ENCODE data around the gene CDC37L1.

CDC37L1 gene

DNA sequence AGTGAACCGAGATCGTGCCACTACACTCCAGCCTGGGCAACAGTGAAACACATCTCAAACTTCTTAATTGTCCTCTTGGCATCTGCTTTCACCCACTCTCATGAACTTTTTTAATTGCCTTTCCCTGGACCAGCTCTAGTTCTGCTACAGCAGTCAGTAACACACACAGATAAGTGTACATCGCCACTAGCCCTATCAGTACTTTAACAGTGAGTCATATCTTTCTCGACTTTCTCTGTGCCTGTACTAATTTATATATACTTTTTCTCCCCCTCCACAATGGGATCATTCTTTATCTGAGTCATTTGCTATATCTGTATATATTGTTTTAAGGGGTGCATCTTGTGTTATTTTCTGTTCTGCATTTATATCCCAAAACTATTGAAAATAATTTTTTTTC, 6.7 kb downstream of the CDC37L1 start:
- WGBS, 2 experiments = 92 to 96% methylated on average over 4 of the region's 4 CpGs
- Histone ChIP-seq H3K4me1 (ENCODE audit: control insufficient read depth, insufficient read depth, low read length) (no peaks in the 10 kb centered on the region), H3K4me3 (ENCODE audit: insufficient read depth, low read depth, low read length) (no peak overlapping the region), H3K27me3 (ENCODE audit: control insufficient read depth, insufficient read depth, low read length, poor library complexity, severe bottlenecking) (no peaks in the 10 kb centered on the region), H3K27ac (ENCODE audit: insufficient read depth, low read depth, low read length, poor library complexity, severe bottlenecking) (no peak overlapping the region), H3K9me3 (ENCODE audit: control insufficient read depth, low read length) (no peaks in the 10 kb centered on the region), H3K36me3 (ENCODE audit: control insufficient read depth, insufficient read depth, low read length) (peaks cover 12% of the 10 kb centered on the region)

DNA sequence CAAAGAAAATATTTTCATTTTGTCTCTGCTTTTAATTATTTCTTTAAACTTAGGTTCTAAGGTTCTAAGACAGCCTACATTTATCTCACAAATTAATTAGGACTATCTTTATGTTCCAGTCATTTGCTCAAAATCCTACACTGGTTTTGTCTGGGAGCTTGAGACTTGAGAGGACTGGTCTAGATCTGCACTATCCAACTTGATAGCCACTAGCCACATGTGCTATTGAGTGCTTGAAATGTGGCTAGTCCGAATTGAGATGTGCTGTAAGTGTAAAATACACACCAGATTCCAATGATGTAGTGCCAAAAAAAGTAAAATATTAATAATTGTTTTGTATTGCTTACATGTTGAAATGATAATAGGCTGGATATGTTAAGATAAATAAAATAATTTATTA, 7.2 kb downstream of the CDC37L1 start:
- Histone ChIP-seq H3K9me3 (ENCODE audit: control insufficient read depth, low read length) (no peaks in the 10 kb centered on the region), H3K27me3 (ENCODE audit: control insufficient read depth, insufficient read depth, low read length, poor library complexity, severe bottlenecking) (no peaks in the 10 kb centered on the region), H3K36me3 (ENCODE audit: control insufficient read depth, insufficient read depth, low read length) (peaks cover 12% of the 10 kb centered on the region), H3K4me3 (ENCODE audit: insufficient read depth, low read depth, low read length) (no peak overlapping the region), H3K27ac (ENCODE audit: insufficient read depth, low read depth, low read length, poor library complexity, severe bottlenecking) (no peak overlapping the region), H3K4me1 (ENCODE audit: control insufficient read depth, insufficient read depth, low read length) (no peaks in the 10 kb centered on the region)
- 100% methylated on average over 1 of the region's 1 CpG; no CpG with 5 or more reads in 1 of the 2 experiments for WGBS, 2 experiments

DNA sequence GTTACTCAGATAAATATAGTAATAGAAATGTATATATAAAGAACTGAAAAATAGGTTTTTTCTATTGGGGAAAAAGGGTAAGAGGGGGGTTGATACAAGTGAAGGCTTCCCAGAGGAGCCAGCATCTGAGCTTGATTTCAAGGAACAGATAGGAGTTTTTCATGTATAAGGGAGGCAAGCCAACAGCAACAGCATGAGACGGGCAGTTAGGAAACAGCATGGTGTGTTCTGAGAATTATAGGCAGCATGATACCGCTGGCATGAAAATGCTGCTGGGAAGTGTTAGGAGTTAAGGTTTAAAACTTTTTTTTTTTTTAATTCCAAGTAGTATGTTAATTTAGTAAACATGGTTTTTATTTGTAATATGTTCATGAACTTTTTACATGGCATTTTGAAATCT, 9.7 kb downstream of the CDC37L1 start:
- Histone ChIP-seq H3K27ac (ENCODE audit: insufficient read depth, low read depth, low read length, poor library complexity, severe bottlenecking) (no peak overlapping the region), H3K9me3 (ENCODE audit: control insufficient read depth, low read length) (no peaks in the 10 kb centered on the region), H3K27me3 (ENCODE audit: control insufficient read depth, insufficient read depth, low read length, poor library complexity, severe bottlenecking) (no peaks in the 10 kb centered on the region), H3K36me3 (ENCODE audit: control insufficient read depth, insufficient read depth, low read length) (peaks cover 12% of the 10 kb centered on the region), H3K4me3 (ENCODE audit: insufficient read depth, low read depth, low read length) (no peak overlapping the region), H3K4me1 (ENCODE audit: control insufficient read depth, insufficient read depth, low read length) (no peaks in the 10 kb centered on the region)
- WGBS, 2 experiments = 93 to 94% methylated on average over 2 of the region's 2 CpGs

DNA sequence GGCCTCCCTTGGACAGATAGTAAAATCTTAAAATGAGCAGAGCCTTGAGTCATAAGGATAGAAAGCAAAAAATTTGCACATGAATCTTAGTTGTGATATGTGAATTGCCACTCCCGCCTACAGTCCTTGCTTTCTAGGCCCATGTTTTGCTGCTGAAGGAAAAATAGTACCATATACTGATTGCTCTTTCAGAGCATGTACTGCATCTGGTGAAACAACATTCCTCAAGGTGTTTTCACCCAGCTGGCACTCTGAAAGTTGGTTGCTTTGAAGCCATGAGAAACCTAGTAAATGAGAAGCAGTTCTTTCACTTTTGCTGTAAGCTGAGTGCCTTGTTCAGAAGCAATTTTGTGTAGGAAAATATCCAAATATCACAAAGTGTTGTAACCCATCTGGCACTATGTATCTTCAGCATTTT, 10.3 kb downstream of the CDC37L1 start:
- peaks cover 12% of the 10 kb centered on the region for H3K36me3 ChIP-seq (ENCODE audit: control insufficient read depth, insufficient read depth, low read length)
- H3K4me1 ChIP-seq (ENCODE audit: control insufficient read depth, insufficient read depth, low read length) = no peaks in the 10 kb centered on the region
- no peak overlapping the region for H3K4me3 ChIP-seq (ENCODE audit: insufficient read depth, low read depth, low read length)
- no peaks in the 10 kb centered on the region for H3K9me3 ChIP-seq (ENCODE audit: control insufficient read depth, low read length)
- 84 to 94% methylated on average over 1 of the region's 1 CpG for WGBS, 2 experiments
- H3K27ac ChIP-seq (ENCODE audit: insufficient read depth, low read depth, low read length, poor library complexity, severe bottlenecking) = no peak overlapping the region
- H3K27me3 ChIP-seq (ENCODE audit: control insufficient read depth, insufficient read depth, low read length, poor library complexity, severe bottlenecking) = no peaks in the 10 kb centered on the region

DNA sequence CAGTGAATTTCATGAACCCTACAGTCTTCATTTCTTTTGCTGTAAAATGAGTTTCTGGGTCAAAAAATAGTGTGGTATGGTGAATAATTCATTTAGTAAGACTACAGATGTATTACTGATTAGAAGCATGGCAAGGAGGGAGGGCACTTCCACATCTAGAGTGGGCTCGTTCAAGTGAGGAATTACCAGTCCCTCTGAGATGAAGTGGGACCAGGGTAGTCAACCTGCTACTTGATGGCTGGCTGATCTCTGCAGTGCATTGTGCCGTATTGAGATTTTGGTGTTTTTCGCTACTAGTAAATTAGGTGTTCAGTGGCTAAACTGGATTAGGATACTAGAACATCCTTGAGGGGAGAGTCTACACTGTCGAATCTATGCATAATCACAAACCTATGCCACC, 10.8 kb downstream of the CDC37L1 start:
- Histone ChIP-seq H3K36me3 (ENCODE audit: control insufficient read depth, insufficient read depth, low read length) (peaks cover 12% of the 10 kb centered on the region), H3K9me3 (ENCODE audit: control insufficient read depth, low read length) (no peaks in the 10 kb centered on the region), H3K27ac (ENCODE audit: insufficient read depth, low read depth, low read length, poor library complexity, severe bottlenecking) (no peak overlapping the region), H3K4me3 (ENCODE audit: insufficient read depth, low read depth, low read length) (no peak overlapping the region), H3K4me1 (ENCODE audit: control insufficient read depth, insufficient read depth, low read length) (no peaks in the 10 kb centered on the region), H3K27me3 (ENCODE audit: control insufficient read depth, insufficient read depth, low read length, poor library complexity, severe bottlenecking) (no peaks in the 10 kb centered on the region)
- WGBS, 2 experiments = 93 to 99% methylated on average over 4 of the region's 4 CpGs

DNA sequence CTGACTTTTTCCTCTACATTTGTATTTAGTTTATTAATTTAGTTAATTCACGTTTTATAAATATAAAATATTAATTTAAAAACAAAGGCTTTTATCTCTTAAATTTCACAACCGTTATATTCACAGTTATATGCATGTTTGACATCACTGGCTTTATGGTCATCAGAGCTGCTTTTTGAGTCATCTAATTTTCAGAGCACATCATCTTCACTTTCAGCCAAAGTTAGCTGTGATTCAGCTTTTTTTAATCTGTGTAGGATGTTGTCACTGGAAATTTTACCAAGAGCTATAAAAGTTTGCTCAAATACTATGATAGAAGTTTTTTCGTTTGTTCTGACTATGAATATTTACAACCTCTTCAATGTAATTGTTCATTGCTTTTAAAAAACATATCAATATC, 12.4 kb downstream of the CDC37L1 start:
- H3K36me3 ChIP-seq (ENCODE audit: control insufficient read depth, insufficient read depth, low read length) = peaks cover 8% of the 10 kb centered on the region
- H3K27ac ChIP-seq (ENCODE audit: insufficient read depth, low read depth, low read length, poor library complexity, severe bottlenecking) = no peak overlapping the region
- no peaks in the 10 kb centered on the region for H3K4me1 ChIP-seq (ENCODE audit: control insufficient read depth, insufficient read depth, low read length)
- H3K4me3 ChIP-seq (ENCODE audit: insufficient read depth, low read depth, low read length) = no peak overlapping the region
- no peaks in the 10 kb centered on the region for H3K9me3 ChIP-seq (ENCODE audit: control insufficient read depth, low read length)
- no peaks in the 10 kb centered on the region for H3K27me3 ChIP-seq (ENCODE audit: control insufficient read depth, insufficient read depth, low read length, poor library complexity, severe bottlenecking)
- WGBS, 2 experiments = 91 to 100% methylated on average over 1 of the region's 3 CpGs

DNA sequence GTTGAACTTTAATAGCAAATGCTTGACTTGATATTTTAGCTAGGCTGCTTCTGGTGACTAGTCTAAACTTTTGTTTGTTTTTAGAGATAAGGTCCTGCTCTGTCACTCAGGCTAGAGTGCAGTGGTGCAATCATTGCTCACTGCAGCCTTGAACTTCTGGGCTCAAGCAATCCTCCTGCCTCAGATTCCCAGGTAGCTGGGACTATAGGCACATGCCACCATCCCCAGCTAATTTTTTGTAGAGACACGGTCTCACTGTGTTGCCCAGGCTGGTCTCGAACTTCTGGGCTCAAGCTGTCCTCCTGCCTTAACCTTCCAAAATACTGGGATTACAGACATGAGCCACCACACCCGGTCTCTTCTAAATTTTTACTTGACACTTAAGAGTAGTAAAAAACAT, 20.7 kb downstream of the CDC37L1 start:
- WGBS, 2 experiments = 93 to 99% methylated on average over 2 to 3 of the region's 3 CpGs
- peaks cover 5% of the 10 kb centered on the region for H3K36me3 ChIP-seq (ENCODE audit: control insufficient read depth, insufficient read depth, low read length)
- no peaks in the 10 kb centered on the region for H3K4me1 ChIP-seq (ENCODE audit: control insufficient read depth, insufficient read depth, low read length)
- H3K27ac ChIP-seq (ENCODE audit: insufficient read depth, low read depth, low read length, poor library complexity, severe bottlenecking) = no peak overlapping the region
- no peak overlapping the region for H3K4me3 ChIP-seq (ENCODE audit: insufficient read depth, low read depth, low read length)
- H3K27me3 ChIP-seq (ENCODE audit: control insufficient read depth, insufficient read depth, low read length, poor library complexity, severe bottlenecking) = no peaks in the 10 kb centered on the region
- no peaks in the 10 kb centered on the region for H3K9me3 ChIP-seq (ENCODE audit: control insufficient read depth, low read length)

DNA sequence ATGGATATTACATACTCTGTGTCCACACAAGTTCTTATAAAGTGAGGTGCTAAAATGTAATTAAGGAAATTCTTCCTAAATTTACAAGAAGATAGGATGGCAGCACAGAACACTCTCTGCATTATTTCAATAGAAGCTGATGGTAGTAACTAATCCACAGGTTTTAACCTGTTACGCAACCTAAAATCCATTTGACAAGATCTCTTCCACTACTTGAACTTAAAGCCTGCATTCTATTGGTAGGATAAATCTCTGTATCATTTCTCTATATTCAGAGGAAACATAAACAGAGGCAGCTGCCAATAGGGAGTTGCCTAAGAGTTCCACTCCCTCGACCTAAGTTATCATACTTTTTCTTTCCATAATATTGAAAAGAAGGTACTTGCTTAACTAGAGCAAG, 21.6 kb downstream of the CDC37L1 start:
- Histone ChIP-seq H3K4me3 (ENCODE audit: insufficient read depth, low read depth, low read length) (no peak overlapping the region), H3K9me3 (ENCODE audit: control insufficient read depth, low read length) (no peaks in the 10 kb centered on the region), H3K27me3 (ENCODE audit: control insufficient read depth, insufficient read depth, low read length, poor library complexity, severe bottlenecking) (no peaks in the 10 kb centered on the region), H3K4me1 (ENCODE audit: control insufficient read depth, insufficient read depth, low read length) (no peaks in the 10 kb centered on the region), H3K36me3 (ENCODE audit: control insufficient read depth, insufficient read depth, low read length) (peaks cover 5% of the 10 kb centered on the region), H3K27ac (ENCODE audit: insufficient read depth, low read depth, low read length, poor library complexity, severe bottlenecking) (no peak overlapping the region)
- WGBS, 2 experiments = 97 to 100% methylated on average over 1 to 2 of the region's 2 CpGs

DNA sequence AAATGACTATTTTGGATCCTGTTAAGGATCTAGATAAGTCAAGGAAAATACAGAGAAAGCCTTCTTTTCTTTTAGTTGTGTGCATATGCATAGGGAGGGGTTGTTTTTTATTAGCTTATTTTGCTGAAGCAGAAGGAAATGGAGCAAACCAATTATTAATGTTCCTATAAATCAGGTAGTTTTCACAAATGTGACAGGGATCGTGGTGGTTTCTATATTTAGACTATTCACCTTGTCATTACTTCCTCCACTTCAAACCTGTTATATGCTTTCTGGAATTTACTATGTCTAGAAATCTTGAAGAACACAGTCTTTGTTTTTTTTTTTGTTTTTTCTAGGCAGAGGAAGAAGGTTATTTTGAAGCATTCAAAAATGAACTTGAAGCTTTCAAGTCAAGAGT, 22.2 kb downstream of the CDC37L1 start:
- Histone ChIP-seq H3K27ac (ENCODE audit: insufficient read depth, low read depth, low read length, poor library complexity, severe bottlenecking) (no peak overlapping the region), H3K27me3 (ENCODE audit: control insufficient read depth, insufficient read depth, low read length, poor library complexity, severe bottlenecking) (no peaks in the 10 kb centered on the region), H3K4me1 (ENCODE audit: control insufficient read depth, insufficient read depth, low read length) (no peaks in the 10 kb centered on the region), H3K4me3 (ENCODE audit: insufficient read depth, low read depth, low read length) (no peak overlapping the region), H3K9me3 (ENCODE audit: control insufficient read depth, low read length) (no peaks in the 10 kb centered on the region), H3K36me3 (ENCODE audit: control insufficient read depth, insufficient read depth, low read length) (peaks cover 5% of the 10 kb centered on the region)
- no CpG with 5 or more reads among the region's 1 CpG for WGBS, 2 experiments

DNA sequence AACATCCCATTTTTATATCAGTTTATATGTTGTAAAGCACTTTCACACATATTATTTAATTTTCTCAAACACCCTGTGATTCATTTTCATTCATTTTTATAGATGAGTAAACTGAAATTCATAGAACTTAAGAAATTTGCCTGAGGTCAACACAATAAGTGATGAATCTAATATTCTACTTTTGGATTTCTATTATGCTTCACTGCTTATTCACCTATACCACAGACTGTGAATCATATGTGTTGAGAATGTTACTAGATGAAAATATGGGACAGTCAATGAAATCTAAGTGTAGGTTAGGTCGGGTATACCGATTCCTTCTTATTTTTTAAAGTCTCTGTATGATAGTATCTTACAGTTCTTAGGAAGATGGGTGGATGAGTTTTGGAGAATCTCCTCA, 24.8 kb downstream of the CDC37L1 start:
- WGBS, 2 experiments = 96% methylated on average over 2 of the region's 2 CpGs
- no peaks in the 10 kb centered on the region for H3K27me3 ChIP-seq (ENCODE audit: control insufficient read depth, insufficient read depth, low read length, poor library complexity, severe bottlenecking)
- no peaks in the 10 kb centered on the region for H3K36me3 ChIP-seq (ENCODE audit: control insufficient read depth, insufficient read depth, low read length)
- H3K4me1 ChIP-seq (ENCODE audit: control insufficient read depth, insufficient read depth, low read length) = no peaks in the 10 kb centered on the region
- H3K27ac ChIP-seq (ENCODE audit: insufficient read depth, low read depth, low read length, poor library complexity, severe bottlenecking) = no peak overlapping the region
- H3K4me3 ChIP-seq (ENCODE audit: insufficient read depth, low read depth, low read length) = no peak overlapping the region
- no peaks in the 10 kb centered on the region for H3K9me3 ChIP-seq (ENCODE audit: control insufficient read depth, low read length)

DNA sequence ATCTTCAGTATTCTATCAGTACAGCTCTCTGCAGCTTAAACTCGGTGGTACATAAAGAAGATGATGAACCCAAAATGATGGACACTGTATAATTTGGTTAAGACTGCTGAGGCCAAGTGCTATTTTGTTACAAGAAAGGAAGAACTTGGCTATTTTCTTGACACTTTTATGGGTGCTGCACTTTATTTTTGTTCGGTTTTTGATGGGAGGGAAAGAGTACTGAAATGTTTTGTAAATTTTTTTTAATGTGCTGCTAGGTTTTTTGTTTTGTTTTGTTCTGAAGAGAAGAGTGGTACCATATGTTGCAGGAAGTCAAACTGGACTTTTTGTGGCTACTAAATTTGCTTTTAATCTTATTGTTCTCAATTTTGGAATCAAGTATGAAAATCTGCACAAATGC, 26.7 kb downstream of the CDC37L1 start:
- Histone ChIP-seq H3K36me3 (ENCODE audit: control insufficient read depth, insufficient read depth, low read length) (no peaks in the 10 kb centered on the region), H3K27me3 (ENCODE audit: control insufficient read depth, insufficient read depth, low read length, poor library complexity, severe bottlenecking) (no peaks in the 10 kb centered on the region), H3K4me3 (ENCODE audit: insufficient read depth, low read depth, low read length) (no peak overlapping the region), H3K27ac (ENCODE audit: insufficient read depth, low read depth, low read length, poor library complexity, severe bottlenecking) (no peak overlapping the region), H3K9me3 (ENCODE audit: control insufficient read depth, low read length) (no peaks in the 10 kb centered on the region), H3K4me1 (ENCODE audit: control insufficient read depth, insufficient read depth, low read length) (no peaks in the 10 kb centered on the region)
- WGBS, 2 experiments = 74 to 77% methylated on average over 2 of the region's 2 CpGs
